ENCODE results near the gene FRMD4A.

- no peak for TF ChIP-seq POLR2A (IDR thresholded peaks at IDR 0.05)
- TF ChIP-seq CTCF (IDR thresholded peaks at IDR 0.05) = no peak
Measured at GRCh38 chr10:14205233-14205632, 125.5 kb downstream of the FRMD4A start.

Data from upper lobe of left lung (tissue), 4 donors.